Uterus (tissue), 4 donors: ENCODE data around the gene TRABD. TPM values are rescaled to one million over a fixed set of nuclear protein-coding genes. Genes with fewer than 3 reads are reported as not detected.

Experiments
- DNase-seq, 2 donors: peaks; one replicate each; pipeline ENCODE4 v3.0.0-alpha.2; 2019 to 2020
- H3K27ac ChIP-seq, 2 donors: fragments of 200-600 bp; sonication (generic); 1 replicate in 1 of 2; 2 replicates in 1 of 2; pipeline ENCODE4 v1.5.1; 2016 to 2018
- H3K27me3 ChIP-seq, 2 donors: fragments of 200-600 bp; sonication (generic); one replicate each; pipeline ENCODE4 v1.5.1; 2018 to 2019; ENCODE audit warnings: control low read depth in 1 of 2
- H3K36me3 ChIP-seq, 2 donors: fragments of 200-600 bp; sonication (generic); one replicate each; pipeline ENCODE4 v1.5.1; 2019; ENCODE audit warnings: control low read depth in 1 of 2
- H3K4me1 ChIP-seq, 2 donors: fragments of 200-600 bp; sonication (generic); one replicate each; pipeline ENCODE4 v1.5.1; 2018 to 2019; ENCODE audit warnings: control low read depth in 1 of 2
- H3K4me3 ChIP-seq, 2 donors: fragments of 200-600 bp; sonication (generic); 1 replicate in 1 of 2; 2 replicates in 1 of 2; pipeline ENCODE4 v1.5.1; 2018 to 2019; ENCODE audit warnings: mild to moderate bottlenecking in 1 of 2
- H3K9me3 ChIP-seq, 2 donors: fragments of 200-600 bp; sonication (generic); one replicate each; pipeline ENCODE4 v1.5.1; 2019; ENCODE audit warnings: control low read depth in 1 of 2
- POLR2A ChIP-seq, 2 donors: fragments of 450-650 bp; IDR thresholded peaks; one replicate each; pipeline ENCODE4 v1.6.1; 2016; ENCODE audit warnings: antibody characterized with exemption in 2 of 2, mild to moderate bottlenecking in 1 of 2, moderate library complexity in 1 of 2
- intact Hi-C: fragments of 100-400 bp; cut with DNase I; formaldehyde crosslinking; loops from one replicate; pipeline ENCODE4 v1.15.1; 2023; ENCODE audit warnings: low total_unique reads
- total RNA-seq, 4 donors: library from RNA; depleted of rRNA in 3 of 4; stranded (reverse); fragments of >200 nt in 3 of 4; gene quantifications; one replicate each; pipeline versions ENCODE4 v1.1.0 to v1.2.4, GENCODE V29; 2014 to 2023
- TF ChIP-seq, protein P1 (sequence below), 4 experiments: fragments of 200-600 bp in 2 of 4; fragments of 450-650 bp in 2 of 4; sonication (generic) in 2 of 4; IDR thresholded peaks; one replicate each; pipeline ENCODE4 v1.5.1; 2016 to 2019; ENCODE audit warnings: antibody characterized with exemption in 4 of 4, mild to moderate bottlenecking in 2 of 4, moderate library complexity in 1 of 4
- donor health status: DM: yes; HTN: yes; CAD: no.

TRABD gene
- total RNA-seq, 4 donors from 2014 or later: 9.5 to 37.3 (median 15.0) TPM

- DNase-seq: no peak
Observed at GRCh38 chr22:50169181-50169759, 16.4 kb upstream of the TRABD start.

GRCh38 chr22:50169774-50170341, 15.9 kb upstream of the TRABD start:
- Histone ChIP-seq H3K4me1 (peaks cover 0 to 9% of the 10 kb centered on the region in 2 donors), H3K27me3 (peaks cover 0 to 2% of the 10 kb centered on the region in 2 donors), H3K9me3 (no peaks in the 10 kb centered on the region), H3K4me3 (peak overlapping the region; percentile 12 to 45), H3K36me3 (no peaks in the 10 kb centered on the region), H3K27ac (no peak overlapping the region)
- DNase-seq: no peak
- no peak for TF ChIP-seq POLR2A (IDR thresholded peaks at IDR 0.05)
- TF ChIP-seq, protein P1, sequence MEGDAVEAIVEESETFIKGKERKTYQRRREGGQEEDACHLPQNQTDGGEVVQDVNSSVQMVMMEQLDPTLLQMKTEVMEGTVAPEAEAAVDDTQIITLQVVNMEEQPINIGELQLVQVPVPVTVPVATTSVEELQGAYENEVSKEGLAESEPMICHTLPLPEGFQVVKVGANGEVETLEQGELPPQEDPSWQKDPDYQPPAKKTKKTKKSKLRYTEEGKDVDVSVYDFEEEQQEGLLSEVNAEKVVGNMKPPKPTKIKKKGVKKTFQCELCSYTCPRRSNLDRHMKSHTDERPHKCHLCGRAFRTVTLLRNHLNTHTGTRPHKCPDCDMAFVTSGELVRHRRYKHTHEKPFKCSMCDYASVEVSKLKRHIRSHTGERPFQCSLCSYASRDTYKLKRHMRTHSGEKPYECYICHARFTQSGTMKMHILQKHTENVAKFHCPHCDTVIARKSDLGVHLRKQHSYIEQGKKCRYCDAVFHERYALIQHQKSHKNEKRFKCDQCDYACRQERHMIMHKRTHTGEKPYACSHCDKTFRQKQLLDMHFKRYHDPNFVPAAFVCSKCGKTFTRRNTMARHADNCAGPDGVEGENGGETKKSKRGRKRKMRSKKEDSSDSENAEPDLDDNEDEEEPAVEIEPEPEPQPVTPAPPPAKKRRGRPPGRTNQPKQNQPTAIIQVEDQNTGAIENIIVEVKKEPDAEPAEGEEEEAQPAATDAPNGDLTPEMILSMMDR (IDR thresholded peaks at IDR 0.05): no peak
- intact Hi-C loops: no loop called here

More at GRCh38 chr22:50169181-50169759, 16.4 kb upstream of the TRABD start:
- intact Hi-C loops: no loop called here
- H3K9me3 ChIP-seq: no peaks in the 10 kb centered on the region
- peaks cover 0 to 2% of the 10 kb centered on the region in 2 donors for H3K27me3 ChIP-seq
- H3K4me1 ChIP-seq: peaks cover 0 to 9% of the 10 kb centered on the region in 2 donors
- TF ChIP-seq, protein P1 (IDR thresholded peaks at IDR 0.05): no peak
- no peak for TF ChIP-seq POLR2A (IDR thresholded peaks at IDR 0.05)
- H3K27ac ChIP-seq: no peak overlapping the region
- peak overlapping the region in 1 of 2 donors; percentile 45 for H3K4me3 ChIP-seq
- H3K36me3 ChIP-seq: no peaks in the 10 kb centered on the region

DNA sequence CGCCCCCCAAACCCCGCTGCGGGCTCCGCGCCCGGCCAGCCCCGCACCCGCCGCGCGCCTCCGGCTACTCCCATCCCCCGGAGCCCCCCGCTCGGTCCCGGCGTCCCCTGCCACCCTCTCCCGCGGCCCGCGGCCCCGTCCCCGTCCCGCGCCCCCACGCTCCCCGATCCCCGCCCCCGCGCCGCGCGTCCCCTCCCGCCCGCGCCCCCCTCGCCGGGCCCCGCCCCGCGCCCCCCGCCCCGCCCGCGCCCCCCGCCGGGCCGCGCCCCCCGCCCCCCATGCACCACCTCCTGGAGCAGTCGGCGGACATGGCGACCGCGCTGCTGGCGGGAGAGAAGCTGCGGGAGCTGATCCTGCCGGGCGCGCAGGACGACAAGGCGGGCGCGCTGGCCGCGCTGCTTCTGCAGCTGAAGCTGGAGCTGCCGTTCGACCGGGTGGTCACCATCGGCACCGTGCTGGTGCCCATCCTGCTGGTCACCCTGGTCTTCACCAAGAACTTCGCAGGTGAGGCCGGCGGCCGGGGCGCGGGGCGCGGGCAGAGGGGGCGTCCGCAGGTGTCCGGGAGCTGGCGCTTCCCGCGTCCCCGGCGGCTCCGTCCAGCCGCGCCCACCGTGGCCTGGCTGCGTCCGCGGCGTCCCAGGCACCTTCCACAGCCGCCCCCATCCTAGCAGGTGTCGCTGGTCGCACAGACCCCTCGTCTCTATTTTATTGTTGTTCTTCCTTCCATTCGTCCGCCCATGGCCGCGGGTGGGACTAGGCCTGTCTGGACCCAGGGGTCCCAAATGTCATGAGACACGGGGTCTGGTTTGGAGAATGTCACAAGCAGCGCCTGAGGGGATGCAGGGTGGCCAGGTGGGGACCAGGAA, 15.0 kb upstream of the TRABD start, which contains the start of gene PANX2:
PANX2 (plus strand) TSS at position 279 of the 866 bp plus-strand sequence; CDS start at position 279, 0 bp downstream.
- no peak for TF ChIP-seq POLR2A (IDR thresholded peaks at IDR 0.05)
- TF ChIP-seq, protein P1 (IDR thresholded peaks at IDR 0.05): no peak

DNA sequence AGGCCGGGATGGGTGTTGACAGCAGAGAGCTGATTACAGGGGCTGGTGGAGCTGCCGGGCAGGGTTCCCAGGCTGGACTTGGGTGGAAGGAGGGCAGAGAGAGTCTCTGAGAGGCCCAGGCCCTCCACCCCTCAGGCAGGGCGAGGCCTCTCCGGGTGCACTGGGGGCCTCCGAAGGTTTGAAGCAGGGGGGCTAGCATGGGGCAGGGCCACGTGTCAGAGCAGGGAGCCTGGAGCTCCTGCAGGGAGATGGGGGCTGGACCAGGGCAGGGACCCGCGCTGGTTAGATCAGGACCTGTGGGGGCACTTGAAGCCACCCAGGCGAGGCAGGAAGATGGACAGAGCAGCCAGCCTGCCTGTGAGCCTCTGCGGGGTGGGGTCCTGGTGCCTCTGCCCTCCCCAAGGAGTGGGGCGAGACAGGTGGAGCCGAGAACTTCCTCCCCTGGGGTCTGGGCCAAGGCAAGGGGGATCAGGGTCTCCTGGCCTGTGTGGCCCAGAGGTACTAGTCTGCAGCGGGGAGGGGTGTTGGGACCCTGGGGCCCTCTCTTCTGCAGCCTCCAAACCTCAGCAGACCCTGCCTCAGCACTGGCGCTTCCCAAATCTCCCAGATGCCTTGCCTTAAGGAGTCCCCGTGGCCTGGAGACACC, 14.3 kb upstream of the TRABD start:
- intact Hi-C loops: no loop called here
- no peaks in the 10 kb centered on the region for H3K9me3 ChIP-seq
- H3K4me1 ChIP-seq: peaks cover 0 to 9% of the 10 kb centered on the region in 2 donors
- no peak for DNase-seq
- H3K27ac ChIP-seq: no peak overlapping the region
- H3K27me3 ChIP-seq: peaks cover 0 to 2% of the 10 kb centered on the region in 2 donors
- TF ChIP-seq, protein P1 (IDR thresholded peaks at IDR 0.05): no peak
- TF ChIP-seq POLR2A (IDR thresholded peaks at IDR 0.05): no peak
- H3K36me3 ChIP-seq: no peaks in the 10 kb centered on the region
- H3K4me3 ChIP-seq: peak overlapping the region in 1 of 2 donors; percentile 40

More for the DNA sequence above, 15.0 kb upstream of the TRABD start, which contains the start of gene PANX2:
- Histone ChIP-seq H3K4me3 (peak within 1 kb of the TSS; percentile 12 to 45), H3K9me3 (no peaks in the 10 kb centered on the region), H3K27me3 (peaks cover 0 to 2% of the 10 kb centered on the region in 2 donors), H3K27ac (no peak within 1 kb of the TSS), H3K36me3 (no peaks in the 10 kb centered on the region), H3K4me1 (peaks cover 0 to 9% of the 10 kb centered on the region in 2 donors)
- intact Hi-C loops: no loop called here
- no peak for DNase-seq
